Muscle layer of duodenum (tissue), 2 donors: ENCODE data around the gene RBBP6.
"Not testable (repeated sequence)": the region's sequence is repeated elsewhere in the genome, so short reads cannot be mapped to it uniquely, and the experiment has no call there.

Source experiments
- H3K27ac ChIP-seq: one replicate; pipeline ENCODE4 v1.7.0; 2013; ENCODE audit warnings: mild to moderate bottlenecking, low read length
- H3K27me3 ChIP-seq: one replicate; pipeline ENCODE4 v1.7.0; 2013; ENCODE audit warnings: low read depth, mild to moderate bottlenecking, control low read depth, low read length
- H3K36me3 ChIP-seq, 2 donors: one replicate each; pipeline ENCODE4 v1.7.0; 2013; ENCODE audit warnings: low read length in 2 of 2, control low read depth in 1 of 2, mild to moderate bottlenecking in 1 of 2; ENCODE audit not compliant: insufficient read depth in 2 of 2, control insufficient read depth in 1 of 2
- H3K4me1 ChIP-seq, 2 donors: one replicate each; pipeline ENCODE4 v1.7.0; 2013; ENCODE audit warnings: low read length in 2 of 2, mild to moderate bottlenecking in 2 of 2, control low read depth in 1 of 2, moderate library complexity in 1 of 2; ENCODE audit not compliant: insufficient read depth in 2 of 2, control insufficient read depth in 1 of 2
- H3K4me3 ChIP-seq, 2 donors: one replicate each; pipeline ENCODE4 v1.7.0; 2013; ENCODE audit warnings: low read length in 2 of 2, low read depth in 1 of 2, mild to moderate bottlenecking in 1 of 2
- H3K9me3 ChIP-seq, 2 donors: one replicate each; pipeline ENCODE4 v1.7.0; 2013; ENCODE audit warnings: low read length in 2 of 2, control low read depth in 1 of 2, mild to moderate bottlenecking in 1 of 2; ENCODE audit not compliant: control insufficient read depth in 1 of 2
- donor health status: healthy.

The RBBP6 gene, protein sequence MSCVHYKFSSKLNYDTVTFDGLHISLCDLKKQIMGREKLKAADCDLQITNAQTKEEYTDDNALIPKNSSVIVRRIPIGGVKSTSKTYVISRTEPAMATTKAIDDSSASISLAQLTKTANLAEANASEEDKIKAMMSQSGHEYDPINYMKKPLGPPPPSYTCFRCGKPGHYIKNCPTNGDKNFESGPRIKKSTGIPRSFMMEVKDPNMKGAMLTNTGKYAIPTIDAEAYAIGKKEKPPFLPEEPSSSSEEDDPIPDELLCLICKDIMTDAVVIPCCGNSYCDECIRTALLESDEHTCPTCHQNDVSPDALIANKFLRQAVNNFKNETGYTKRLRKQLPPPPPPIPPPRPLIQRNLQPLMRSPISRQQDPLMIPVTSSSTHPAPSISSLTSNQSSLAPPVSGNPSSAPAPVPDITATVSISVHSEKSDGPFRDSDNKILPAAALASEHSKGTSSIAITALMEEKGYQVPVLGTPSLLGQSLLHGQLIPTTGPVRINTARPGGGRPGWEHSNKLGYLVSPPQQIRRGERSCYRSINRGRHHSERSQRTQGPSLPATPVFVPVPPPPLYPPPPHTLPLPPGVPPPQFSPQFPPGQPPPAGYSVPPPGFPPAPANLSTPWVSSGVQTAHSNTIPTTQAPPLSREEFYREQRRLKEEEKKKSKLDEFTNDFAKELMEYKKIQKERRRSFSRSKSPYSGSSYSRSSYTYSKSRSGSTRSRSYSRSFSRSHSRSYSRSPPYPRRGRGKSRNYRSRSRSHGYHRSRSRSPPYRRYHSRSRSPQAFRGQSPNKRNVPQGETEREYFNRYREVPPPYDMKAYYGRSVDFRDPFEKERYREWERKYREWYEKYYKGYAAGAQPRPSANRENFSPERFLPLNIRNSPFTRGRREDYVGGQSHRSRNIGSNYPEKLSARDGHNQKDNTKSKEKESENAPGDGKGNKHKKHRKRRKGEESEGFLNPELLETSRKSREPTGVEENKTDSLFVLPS (N-terminal part only)

DNA sequence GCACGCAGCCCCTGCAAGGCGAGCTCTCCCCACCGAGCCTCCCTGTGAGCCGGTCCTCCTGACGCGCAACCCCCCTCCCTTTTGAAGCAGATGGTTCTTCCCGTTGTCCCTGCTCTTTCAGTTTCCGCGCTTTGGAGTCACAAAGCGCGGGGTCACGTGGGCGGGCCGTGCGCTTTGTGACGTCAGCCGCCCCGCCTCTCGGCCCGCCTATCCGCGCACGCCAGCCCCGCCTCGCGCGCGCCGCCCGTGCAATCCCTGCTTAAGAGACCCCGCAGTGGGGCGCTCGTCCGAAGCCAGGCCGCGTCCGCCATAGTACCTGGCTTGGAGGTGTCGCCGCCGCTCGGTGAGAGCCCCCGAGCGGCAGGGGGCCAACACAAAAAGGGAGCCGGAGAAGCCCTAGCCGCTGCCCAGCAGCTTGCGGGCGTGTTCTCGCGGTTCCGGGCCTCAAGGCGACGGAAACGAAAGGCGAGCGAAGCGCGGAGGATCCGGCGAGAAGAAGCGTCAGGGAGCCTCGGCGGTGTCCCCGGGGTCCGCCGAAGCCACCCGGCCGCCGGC lies at the start of gene RBBP6:
Gene RBBP6, plus strand, starts transcription at position 272 of the 555 bp plus-strand sequence. CDS start 1,061 bp downstream, outside the sequence.
- peaks cover 0 to 13% of the 10 kb centered on the region in 2 donors for H3K36me3 ChIP-seq
- H3K4me3 ChIP-seq, result peak within 1 kb of the TSS; percentile 90 to 100
- no peaks in the 10 kb centered on the region for H3K27me3 ChIP-seq
- H3K4me1 ChIP-seq, result peaks cover 12 to 14% of the 10 kb centered on the region in 2 donors
- H3K27ac ChIP-seq, result peak within 1 kb of the TSS; percentile 97
- H3K9me3 ChIP-seq, result no peaks in the 10 kb centered on the region

- H3K4me3 ChIP-seq, result no peak overlapping the region
- no peak overlapping the region for H3K27ac ChIP-seq
- H3K4me1 ChIP-seq, result no peaks in the 10 kb centered on the region
- H3K36me3 ChIP-seq, result no peaks in the 10 kb centered on the region
- H3K27me3 ChIP-seq, result no peaks in the 10 kb centered on the region
- peaks cover 0 to 6% of the 10 kb centered on the region in 2 donors for H3K9me3 ChIP-seq
These were observed 48.5 kb upstream of the RBBP6 start for GRCh38 chr16:24490866-24491265.

DNA sequence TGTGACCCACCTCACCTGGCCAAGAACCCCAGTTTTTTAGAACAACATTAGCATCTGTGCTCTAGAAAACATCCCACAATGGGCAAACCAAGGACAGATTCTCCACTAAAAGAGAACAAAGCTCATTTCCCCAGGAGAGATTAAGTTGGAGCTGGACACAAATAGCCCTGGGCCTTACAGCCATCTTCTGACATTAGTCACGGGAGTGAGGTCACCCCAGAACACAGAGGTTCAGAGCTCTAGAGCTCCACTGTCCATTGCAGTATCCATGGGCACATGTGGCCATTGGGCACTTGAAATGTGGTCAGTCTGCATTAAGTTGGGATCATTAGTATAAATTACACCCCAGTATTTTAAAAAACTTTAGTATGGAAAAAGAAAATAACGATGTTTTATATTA lies 47.6 kb upstream of the RBBP6 start:
- no peaks in the 10 kb centered on the region for H3K27me3 ChIP-seq
- no peaks in the 10 kb centered on the region for H3K36me3 ChIP-seq
- H3K4me3 ChIP-seq, result no peak overlapping the region
- no peaks in the 10 kb centered on the region for H3K4me1 ChIP-seq
- H3K9me3 ChIP-seq, result peaks cover 0 to 6% of the 10 kb centered on the region in 2 donors
- no peak overlapping the region for H3K27ac ChIP-seq

DNA sequence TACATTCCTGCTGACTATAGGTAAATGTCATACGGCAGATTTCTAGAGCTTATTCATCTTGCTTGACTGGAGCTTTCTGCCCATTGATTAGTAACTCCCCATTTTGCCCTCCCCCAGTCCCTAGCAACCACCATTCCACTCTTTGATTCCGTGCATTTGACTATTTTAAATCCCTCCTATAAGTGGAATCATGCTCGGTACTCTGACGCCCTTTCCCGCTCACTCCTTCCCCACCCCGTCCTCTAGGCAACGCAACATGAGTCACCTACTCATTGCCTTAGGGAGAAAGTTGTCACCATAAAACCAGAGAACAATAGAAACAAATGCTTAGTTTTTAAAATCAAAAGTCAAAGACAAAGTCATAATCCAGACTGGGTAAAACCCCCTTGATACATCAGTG lies 45.5 kb upstream of the RBBP6 start:
- H3K36me3 ChIP-seq, result no peaks in the 10 kb centered on the region
- no peak overlapping the region for H3K4me3 ChIP-seq
- no peak overlapping the region for H3K27ac ChIP-seq
- no peaks in the 10 kb centered on the region for H3K9me3 ChIP-seq
- H3K4me1 ChIP-seq, result no peaks in the 10 kb centered on the region
- no peaks in the 10 kb centered on the region for H3K27me3 ChIP-seq

DNA sequence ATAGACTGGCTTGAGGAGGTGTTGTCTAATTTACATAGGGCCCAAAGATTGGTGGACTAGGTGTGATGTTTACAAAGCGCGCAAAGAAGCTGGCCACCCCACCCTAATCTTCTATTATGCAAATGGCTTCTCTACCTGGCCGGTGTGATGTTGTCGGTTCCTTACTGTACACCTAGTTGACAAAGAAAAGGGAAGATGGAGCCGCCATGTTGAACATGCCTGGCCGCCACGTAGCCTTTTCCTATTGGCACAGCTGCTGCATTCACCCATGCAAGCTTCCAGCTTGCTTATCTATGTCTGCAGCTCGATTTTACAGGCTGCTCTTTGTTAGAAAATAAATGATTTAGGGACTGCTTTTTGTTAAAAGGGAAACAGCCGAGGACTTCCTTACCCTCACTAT lies 44.2 kb upstream of the RBBP6 start:
- not testable (repeated sequence) for H3K4me1 ChIP-seq, H3K4me3 ChIP-seq

DNA sequence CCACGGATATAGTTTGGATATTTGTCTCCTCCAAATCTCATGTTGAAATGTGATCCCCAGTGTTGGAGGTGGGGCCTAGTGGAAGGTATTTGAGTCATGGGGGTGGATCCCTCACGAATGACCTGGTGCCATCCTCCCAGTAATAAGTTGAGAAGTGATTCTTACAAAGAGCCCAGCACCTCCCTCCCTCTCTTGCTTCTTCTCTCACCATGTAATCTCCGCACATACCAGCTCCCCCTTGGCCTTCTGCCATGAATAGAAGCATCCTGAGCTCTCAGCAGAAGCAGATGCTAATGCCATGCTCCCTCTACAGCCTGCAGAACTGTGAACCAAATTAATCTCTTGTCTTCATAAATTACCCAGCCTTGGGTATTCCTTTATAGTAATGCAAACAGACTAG lies 41.9 kb upstream of the RBBP6 start:
- no peaks in the 10 kb centered on the region for H3K27me3 ChIP-seq
- no peaks in the 10 kb centered on the region for H3K36me3 ChIP-seq
- no peak overlapping the region for H3K27ac ChIP-seq
- no peaks in the 10 kb centered on the region for H3K9me3 ChIP-seq
- H3K4me3 ChIP-seq, result no peak overlapping the region
- no peaks in the 10 kb centered on the region for H3K4me1 ChIP-seq

More for the DNA sequence above, 44.2 kb upstream of the RBBP6 start:
- H3K27me3 ChIP-seq, H3K36me3 ChIP-seq, H3K9me3 ChIP-seq, H3K27ac ChIP-seq: not testable (repeated sequence)

GRCh38 chr16:24499193-24499814 lies 40.1 kb upstream of the RBBP6 start:
- Histone ChIP-seq H3K4me3 (no peak overlapping the region), H3K27me3 (no peaks in the 10 kb centered on the region), H3K9me3 (no peaks in the 10 kb centered on the region), H3K4me1 (no peaks in the 10 kb centered on the region), H3K36me3 (no peaks in the 10 kb centered on the region), H3K27ac (no peak overlapping the region)

- no peaks in the 10 kb centered on the region for H3K4me1 ChIP-seq
- H3K4me3 ChIP-seq, result no peak overlapping the region
- H3K27ac ChIP-seq, result no peak overlapping the region
- H3K27me3 ChIP-seq, result no peaks in the 10 kb centered on the region
- no peaks in the 10 kb centered on the region for H3K9me3 ChIP-seq
- no peaks in the 10 kb centered on the region for H3K36me3 ChIP-seq
These were observed 34.7 kb upstream of the RBBP6 start for GRCh38 chr16:24504472-24505345.

- Histone ChIP-seq H3K9me3 (no peaks in the 10 kb centered on the region), H3K27ac (no peak overlapping the region), H3K36me3 (no peaks in the 10 kb centered on the region), H3K4me1 (no peaks in the 10 kb centered on the region), H3K4me3 (no peak overlapping the region), H3K27me3 (no peaks in the 10 kb centered on the region)
These were observed 33.4 kb upstream of the RBBP6 start for GRCh38 chr16:24505959-24506358.

DNA sequence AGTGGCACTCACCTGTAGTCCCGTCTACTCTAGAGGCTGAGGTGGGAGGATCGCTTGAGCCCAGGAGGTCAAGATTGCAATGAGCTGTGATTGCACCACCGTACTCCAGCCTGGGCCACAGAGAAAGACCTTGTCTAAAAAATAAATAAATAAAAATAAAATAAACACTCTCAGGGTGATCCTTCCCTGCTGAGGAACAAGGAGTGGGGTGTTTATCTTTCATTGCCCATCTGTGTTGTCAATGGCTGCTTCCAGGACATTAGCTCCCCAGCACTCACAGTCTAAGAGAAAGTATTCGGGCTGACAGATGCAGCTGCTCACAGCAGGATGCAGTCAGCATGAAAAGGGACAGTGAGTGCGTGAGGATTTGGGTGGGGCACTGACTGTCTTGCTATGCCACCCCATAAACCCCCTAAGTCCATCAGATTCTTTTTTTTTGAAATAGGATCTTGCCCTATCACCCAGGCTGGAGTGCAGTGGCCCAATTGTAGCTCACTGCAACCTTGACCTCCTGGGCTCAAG lies 31.3 kb upstream of the RBBP6 start:
- Histone ChIP-seq H3K36me3 (no peaks in the 10 kb centered on the region), H3K9me3 (no peaks in the 10 kb centered on the region), H3K27me3 (no peaks in the 10 kb centered on the region), H3K4me1 (no peaks in the 10 kb centered on the region), H3K4me3 (no peak overlapping the region), H3K27ac (no peak overlapping the region)
